AG09309 (cell line): ENCODE results near the gene TMEM125.

Experiments used
- DNase-seq: peaks from one replicate; pipeline ENCODE4 v3.0.0-alpha.2; 2010; ENCODE audit warnings: low read depth
- H3K4me3 ChIP-seq: 2 replicates; pipeline ENCODE4 v1.5.1; 2011; ENCODE audit warnings: mild to moderate bottlenecking, low read depth, low read length, moderate library complexity; ENCODE audit not compliant: control insufficient read depth
- CTCF ChIP-seq: IDR thresholded peaks from 2 replicates; pipeline ENCODE4 v1.5.1; 2011; ENCODE audit warnings: mild to moderate bottlenecking, low read depth, low read length, inconsistent platforms; ENCODE audit not compliant: insufficient read depth, control insufficient read depth; ENCODE audit errors: missing control alignments

The TMEM125 gene

DNA sequence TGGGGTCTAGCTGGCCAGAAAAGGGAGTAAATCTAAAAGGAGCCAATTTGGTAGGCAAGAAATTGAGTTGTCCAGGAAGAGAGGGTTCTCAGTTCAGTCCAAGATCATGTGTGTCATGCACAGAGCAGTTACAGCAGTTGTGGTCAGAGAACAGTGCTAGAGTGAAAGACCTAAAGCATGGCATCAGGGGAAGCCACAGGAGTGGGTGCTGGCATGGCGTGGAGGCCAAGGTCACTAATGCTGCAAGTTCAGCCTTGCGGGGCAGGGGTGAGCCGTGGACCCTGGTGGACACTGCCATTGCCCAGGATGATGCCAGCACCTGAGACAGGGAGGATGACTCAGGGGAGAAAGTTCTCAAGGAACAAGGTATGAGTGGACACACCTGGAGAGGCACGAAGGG, 16.6 kb upstream of the TMEM125 start:
- H3K4me3 ChIP-seq: no peak overlapping the region
- TF ChIP-seq CTCF: no peak
- no peak for DNase-seq

DNA sequence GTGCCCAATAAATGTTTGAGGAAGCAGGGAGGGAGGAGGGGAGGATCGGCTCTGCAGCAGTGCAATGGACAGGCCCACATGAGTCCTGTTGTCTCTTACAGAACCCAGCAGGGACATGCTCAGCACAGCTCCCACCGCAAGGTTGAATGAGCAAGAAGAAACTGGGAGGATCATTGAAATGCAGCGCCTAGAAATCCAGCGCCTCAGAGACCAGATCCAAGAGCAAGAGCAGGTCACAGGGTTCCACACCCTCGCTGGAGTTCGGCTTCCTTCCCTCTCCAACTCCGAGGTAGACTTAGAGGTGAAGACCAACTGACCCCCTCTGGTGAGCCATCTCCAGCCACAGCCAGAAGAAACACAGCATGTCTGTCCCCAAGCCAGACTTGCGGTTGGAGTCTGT, 15.9 kb upstream of the TMEM125 start:
- H3K4me3 ChIP-seq: no peak overlapping the region

DNA sequence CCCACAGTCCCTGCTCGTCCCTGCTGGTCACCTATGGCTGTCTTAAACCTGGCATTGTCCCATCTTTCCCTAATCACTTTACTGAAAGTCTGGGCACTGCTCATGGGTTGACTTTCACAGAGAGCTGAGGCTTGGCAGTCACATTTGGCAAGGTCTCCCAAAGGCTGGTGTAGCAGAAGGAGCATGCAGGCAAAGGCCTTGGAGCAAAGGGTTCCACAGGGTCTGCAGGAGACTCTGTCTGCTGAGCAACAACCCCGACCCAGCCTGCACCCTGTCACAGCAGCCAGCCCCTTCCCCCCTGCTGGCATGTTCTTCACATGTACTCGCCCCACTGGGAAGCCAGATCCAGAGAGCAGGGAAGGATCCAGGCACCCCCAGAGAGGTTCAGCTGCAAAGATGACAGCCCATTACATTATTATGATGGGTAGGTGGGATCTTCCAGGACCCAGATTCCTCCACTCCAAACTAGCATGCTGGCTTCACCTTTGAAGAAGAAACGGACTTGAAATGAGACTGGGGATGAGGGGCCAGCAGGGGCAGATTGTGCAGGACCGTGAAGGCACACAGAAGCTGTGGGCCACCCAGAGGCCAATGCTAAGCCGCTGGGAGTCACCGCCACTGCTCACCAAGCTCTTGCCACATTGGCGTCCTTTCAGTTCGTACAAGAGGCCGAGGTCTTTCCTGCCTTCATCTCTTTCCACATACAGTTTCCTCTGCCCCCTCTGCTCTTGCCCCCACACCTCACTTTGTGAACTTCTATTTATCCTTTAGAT, 14.2 kb upstream of the TMEM125 start:
- TF ChIP-seq CTCF: no peak
- no peak overlapping the region for H3K4me3 ChIP-seq
- no peak for DNase-seq

More for the DNA sequence above, 15.9 kb upstream of the TMEM125 start:
- no peak for DNase-seq
- TF ChIP-seq CTCF: no peak

- H3K4me3 ChIP-seq: no peak overlapping the region
- no peak for TF ChIP-seq CTCF
- DNase-seq: no peak
Measured at GRCh38 chr1:43256675-43257570, 12.9 kb upstream of the TMEM125 start.

GRCh38 chr1:43258370-43258769, 11.4 kb upstream of the TMEM125 start:
- DNase-seq: no peak
- no peak for TF ChIP-seq CTCF
- H3K4me3 ChIP-seq: no peak overlapping the region

DNA sequence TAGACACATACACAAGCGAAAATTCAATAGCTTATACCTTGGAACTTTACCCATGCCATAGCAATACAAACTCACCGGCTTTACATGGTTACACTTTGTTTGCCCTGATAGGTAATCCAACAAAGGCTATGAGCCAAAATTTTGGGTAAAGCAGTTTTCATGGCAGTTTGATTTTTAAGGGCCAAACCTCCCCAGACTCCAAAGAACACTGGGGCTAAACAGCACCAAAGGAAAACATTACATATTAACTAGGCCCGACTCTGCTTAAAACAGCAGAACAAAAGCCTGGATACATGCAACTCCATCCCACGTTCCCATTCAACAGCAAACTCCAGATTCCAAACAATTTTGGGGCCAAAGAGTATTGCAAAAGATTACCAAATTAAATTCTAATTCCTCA, 4.4 kb upstream of the TMEM125 start:
- no peak for TF ChIP-seq CTCF
- no peak for DNase-seq
- H3K4me3 ChIP-seq: no peak overlapping the region
